ENCODE results near the gene AP1G2.

- TF ChIP-seq REST (IDR thresholded peaks at IDR 0.05) (no peak), HDAC2 (IDR thresholded peaks at IDR 0.05) (no peak), CEBPB (IDR thresholded peaks at IDR 0.05) (no peak), CTCF (IDR thresholded peaks at IDR 0.05) (no peak), RAD21 (conservative IDR thresholded peaks at IDR 0.05 in 1 of 2, IDR thresholded peaks at IDR 0.05 in 1 of 2) (no peak), PBX3 (IDR thresholded peaks at IDR 0.05) (no peak), RFX5 (IDR thresholded peaks at IDR 0.05) (no peak), KDM1A (IDR thresholded peaks at IDR 0.05; ENCODE audit: low read depth) (no peak), USF2 (IDR thresholded peaks at IDR 0.05) (no peak), POLR2A (IDR thresholded peaks at IDR 0.05; ENCODE audit: low read length) (no peak)
These were observed 49.8 kb downstream of the AP1G2 start for GRCh38 chr14:23517650-23518326.

Data from A549 (cell line).